ENCODE data around the gene VPS16. TPM values are rescaled to one million over a fixed set of nuclear protein-coding genes. Genes with fewer than 3 reads are reported as not detected.

VPS16 gene
- total RNA-seq, 4 donors from 2014 or later = 26.7 to 44.9 (median 43.4) TPM

- peaks cover 4 to 13% of the 10 kb centered on the region in 2 donors for H3K4me1 ChIP-seq
- intact Hi-C loops (cut with DNase I) = no loop called here
- 82 to 84% methylated on average over 4 of the region's 4 CpGs for WGBS, 2 donors
- DNase-seq = no peak
- TF ChIP-seq CTCF (IDR thresholded peaks at IDR 0.05) (no peak), POLR2A (IDR thresholded peaks at IDR 0.05) (no peak)
- H3K27me3 ChIP-seq = no peaks in the 10 kb centered on the region
- no peaks in the 10 kb centered on the region for H3K36me3 ChIP-seq
- H3K27ac ChIP-seq = no peak overlapping the region
- no peak overlapping the region for H3K4me3 ChIP-seq (replicated peaks in 1 of 3)
- H3K9me3 ChIP-seq = no peaks in the 10 kb centered on the region
Measured at GRCh38 chr20:2888224-2888955, 47.8 kb downstream of the VPS16 start.

DNA sequence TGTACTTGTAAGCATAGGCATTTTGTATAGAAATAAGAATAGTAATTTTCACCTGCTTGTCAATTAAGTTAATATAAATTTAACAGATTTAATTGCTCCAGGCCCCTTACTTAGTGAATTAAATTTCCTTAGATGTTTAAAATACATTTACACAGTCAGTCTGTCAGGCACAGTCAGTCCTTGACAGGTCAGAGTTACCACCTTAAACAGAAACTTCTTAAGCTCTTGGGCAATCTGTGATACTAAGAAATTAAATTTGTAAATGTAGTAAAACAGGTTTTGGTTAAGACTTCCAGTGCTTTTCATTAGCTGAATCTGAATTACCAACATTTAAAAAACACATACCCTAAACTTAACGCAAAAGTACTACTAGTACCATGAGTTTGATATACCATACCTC lies 48.7 kb downstream of the VPS16 start:
- WGBS, 2 donors = 73 to 84% methylated on average over 1 of the region's 1 CpG
- Histone ChIP-seq H3K36me3 (no peaks in the 10 kb centered on the region), H3K27ac (no peak overlapping the region), H3K4me1 (peaks cover 4 to 13% of the 10 kb centered on the region in 2 donors), H3K9me3 (no peaks in the 10 kb centered on the region), H3K27me3 (no peaks in the 10 kb centered on the region), H3K4me3 (replicated peaks in 1 of 3) (no peak overlapping the region)
- intact Hi-C loops (cut with DNase I) = no loop called here
- TF ChIP-seq POLR2A (IDR thresholded peaks at IDR 0.05) (no peak), CTCF (IDR thresholded peaks at IDR 0.05) (no peak)
- DNase-seq = no peak

DNA sequence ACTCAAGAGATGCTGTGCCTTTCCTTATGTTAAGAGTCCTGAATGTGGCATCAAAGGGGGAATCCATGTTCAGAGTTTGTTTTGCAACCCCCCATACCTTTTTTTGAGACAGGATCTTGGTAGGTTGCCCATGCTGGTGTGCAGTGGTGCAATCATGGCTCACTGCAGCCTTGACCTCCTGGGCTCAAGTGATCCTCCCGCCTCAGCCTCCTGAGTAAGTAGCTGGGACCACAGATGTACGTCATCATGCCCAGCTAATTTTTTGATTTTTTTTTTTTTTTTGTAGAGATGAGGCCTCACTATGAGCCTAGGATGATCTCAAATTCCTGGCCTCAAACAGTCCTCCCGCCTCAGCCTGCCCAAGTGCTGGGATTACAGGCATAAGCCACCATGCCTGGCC lies 49.3 kb downstream of the VPS16 start:
- WGBS, 2 donors = 99% methylated on average over 3 of the region's 3 CpGs
- Histone ChIP-seq H3K27ac (no peak overlapping the region), H3K27me3 (no peaks in the 10 kb centered on the region), H3K9me3 (no peaks in the 10 kb centered on the region), H3K4me1 (peaks cover 4 to 13% of the 10 kb centered on the region in 2 donors), H3K36me3 (no peaks in the 10 kb centered on the region), H3K4me3 (replicated peaks in 1 of 3) (no peak overlapping the region)
- intact Hi-C loops (cut with DNase I) = no loop called here
- TF ChIP-seq CTCF (IDR thresholded peaks at IDR 0.05) (no peak), POLR2A (IDR thresholded peaks at IDR 0.05) (no peak)
- DNase-seq = no peak

- Histone ChIP-seq H3K36me3 (no peaks in the 10 kb centered on the region), H3K27ac (no peak overlapping the region), H3K27me3 (no peaks in the 10 kb centered on the region), H3K9me3 (no peaks in the 10 kb centered on the region), H3K4me3 (replicated peaks in 1 of 3) (no peak overlapping the region), H3K4me1 (peaks cover 4 to 13% of the 10 kb centered on the region in 2 donors)
- DNase-seq = no peak
- 64 to 68% methylated on average over 2 of the region's 2 CpGs for WGBS, 2 donors
- intact Hi-C loops (cut with DNase I) = no loop called here
- no peak for TF ChIP-seq POLR2A (IDR thresholded peaks at IDR 0.05)
- no peak for TF ChIP-seq CTCF (IDR thresholded peaks at IDR 0.05)
Measured at GRCh38 chr20:2890742-2891141, 50.2 kb downstream of the VPS16 start.

DNA sequence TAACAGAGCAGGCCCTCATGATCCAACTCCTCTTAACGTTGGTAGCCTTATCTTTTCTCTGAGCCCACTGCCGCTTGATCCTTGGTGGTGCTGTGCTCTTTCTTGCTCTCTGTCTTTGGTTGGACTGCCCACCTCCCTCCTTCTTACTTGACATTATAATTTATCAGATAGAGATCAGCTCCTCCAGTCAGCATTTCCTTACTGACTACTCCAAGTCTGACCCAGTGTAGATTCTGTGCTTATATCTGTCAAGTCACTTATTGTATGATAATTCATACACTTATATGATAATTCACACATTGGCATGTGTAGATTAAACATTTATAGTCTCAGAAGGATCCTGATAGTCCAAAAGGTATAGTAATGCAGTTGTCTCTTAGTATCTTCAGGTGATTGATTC lies 50.8 kb downstream of the VPS16 start:
- no peak overlapping the region for H3K27ac ChIP-seq
- intact Hi-C loops (cut with DNase I) = no loop called here
- no peak for DNase-seq
- 85 to 90% methylated on average over 2 of the region's 2 CpGs for WGBS, 2 donors
- H3K4me3 ChIP-seq (replicated peaks in 1 of 3) = no peak overlapping the region
- H3K9me3 ChIP-seq = no peaks in the 10 kb centered on the region
- no peak for TF ChIP-seq CTCF (IDR thresholded peaks at IDR 0.05)
- TF ChIP-seq POLR2A (IDR thresholded peaks at IDR 0.05) = no peak
- no peaks in the 10 kb centered on the region for H3K27me3 ChIP-seq
- H3K4me1 ChIP-seq = peaks cover 4 to 13% of the 10 kb centered on the region in 2 donors
- no peaks in the 10 kb centered on the region for H3K36me3 ChIP-seq
